Measurements from ENCODE around the gene UNC5B. TPM values are rescaled to one million over a fixed set of nuclear protein-coding genes. Genes with fewer than 3 reads are reported as not detected.

Gene UNC5B
- total RNA-seq, 1 donor = 135 TPM

DNA sequence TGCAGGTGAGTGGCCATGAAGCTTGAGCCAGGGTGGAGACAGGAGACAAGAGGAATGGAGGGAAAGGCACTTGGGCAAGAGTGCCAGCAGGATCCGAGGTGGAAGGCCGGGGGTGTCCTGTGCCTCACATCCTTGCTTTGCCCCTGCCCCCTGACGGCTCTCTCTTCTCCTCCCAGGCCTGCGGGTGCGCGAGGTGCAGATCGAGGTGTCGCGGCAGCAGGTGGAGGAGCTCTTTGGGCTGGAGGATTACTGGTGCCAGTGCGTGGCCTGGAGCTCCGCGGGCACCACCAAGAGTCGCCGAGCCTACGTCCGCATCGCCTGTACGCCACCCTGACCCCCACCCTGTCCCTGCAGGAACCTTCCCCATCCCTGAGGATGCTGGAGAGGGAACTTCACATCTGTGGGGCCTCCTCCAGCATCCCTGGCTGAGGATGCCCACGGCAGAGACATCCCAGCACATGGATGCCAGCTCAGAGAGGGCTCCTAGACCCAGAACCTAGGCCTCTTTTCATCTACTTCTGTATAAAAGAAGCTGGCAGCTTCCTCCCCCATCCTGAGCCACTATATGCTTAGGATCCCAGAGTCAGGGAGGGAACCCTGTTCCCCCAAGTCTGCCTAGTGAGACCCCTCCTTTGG, 72.3 kb downstream of the UNC5B start:
- no peaks in the 10 kb centered on the region for H3K9me3 ChIP-seq (ENCODE audit: low read depth, low read length)
- H3K27me3 ChIP-seq (ENCODE audit: insufficient read depth, low read length) = no peaks in the 10 kb centered on the region
- TF ChIP-seq, protein P1, sequence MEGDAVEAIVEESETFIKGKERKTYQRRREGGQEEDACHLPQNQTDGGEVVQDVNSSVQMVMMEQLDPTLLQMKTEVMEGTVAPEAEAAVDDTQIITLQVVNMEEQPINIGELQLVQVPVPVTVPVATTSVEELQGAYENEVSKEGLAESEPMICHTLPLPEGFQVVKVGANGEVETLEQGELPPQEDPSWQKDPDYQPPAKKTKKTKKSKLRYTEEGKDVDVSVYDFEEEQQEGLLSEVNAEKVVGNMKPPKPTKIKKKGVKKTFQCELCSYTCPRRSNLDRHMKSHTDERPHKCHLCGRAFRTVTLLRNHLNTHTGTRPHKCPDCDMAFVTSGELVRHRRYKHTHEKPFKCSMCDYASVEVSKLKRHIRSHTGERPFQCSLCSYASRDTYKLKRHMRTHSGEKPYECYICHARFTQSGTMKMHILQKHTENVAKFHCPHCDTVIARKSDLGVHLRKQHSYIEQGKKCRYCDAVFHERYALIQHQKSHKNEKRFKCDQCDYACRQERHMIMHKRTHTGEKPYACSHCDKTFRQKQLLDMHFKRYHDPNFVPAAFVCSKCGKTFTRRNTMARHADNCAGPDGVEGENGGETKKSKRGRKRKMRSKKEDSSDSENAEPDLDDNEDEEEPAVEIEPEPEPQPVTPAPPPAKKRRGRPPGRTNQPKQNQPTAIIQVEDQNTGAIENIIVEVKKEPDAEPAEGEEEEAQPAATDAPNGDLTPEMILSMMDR (IDR thresholded peaks at IDR 0.05; ENCODE audit: extremely low read depth, low read depth, low read length) = no peak
- no peak overlapping the region for H3K4me2 ChIP-seq (ENCODE audit: insufficient read depth, low read length)
- peaks cover 37% of the 10 kb centered on the region for H3K36me3 ChIP-seq (ENCODE audit: insufficient read depth, low read length)
- H3K4me3 ChIP-seq (ENCODE audit: insufficient read depth, low read length) = no peak overlapping the region
- H2AFZ ChIP-seq (ENCODE audit: low read length) = no peak overlapping the region
- no peaks in the 10 kb centered on the region for H3K4me1 ChIP-seq (ENCODE audit: insufficient read depth, low read length)
- peaks cover 18% of the 10 kb centered on the region for H4K20me1 ChIP-seq (ENCODE audit: insufficient read depth, low read length)
- DNase-seq (ENCODE audit: insufficient read length, low spot score, missing footprints) = peak; percentile 61
- no peaks in the 10 kb centered on the region for H3K79me2 ChIP-seq (ENCODE audit: insufficient read depth, low read length)
- H3K27ac ChIP-seq (ENCODE audit: low read depth, low read length) = no peak overlapping the region

DNA sequence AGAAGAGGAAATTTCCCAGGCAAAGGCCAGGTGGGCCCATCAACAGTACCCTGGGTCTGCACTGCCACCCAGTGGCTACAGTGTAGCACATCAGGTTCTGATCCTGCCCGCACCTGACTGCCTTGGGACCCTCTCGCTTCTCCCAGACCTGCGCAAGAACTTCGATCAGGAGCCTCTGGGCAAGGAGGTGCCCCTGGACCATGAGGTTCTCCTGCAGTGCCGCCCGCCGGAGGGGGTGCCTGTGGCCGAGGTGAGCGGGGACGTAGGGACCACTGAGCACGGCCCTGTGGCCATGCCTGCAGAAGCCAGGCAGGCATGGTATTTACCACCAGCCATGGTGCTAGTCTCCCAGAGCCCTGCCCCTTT, 72.8 kb downstream of the UNC5B start:
- DNase-seq (ENCODE audit: insufficient read length, low spot score, missing footprints) = peak; percentile 97
- no peaks in the 10 kb centered on the region for H3K9me3 ChIP-seq (ENCODE audit: low read depth, low read length)
- no peak overlapping the region for H2AFZ ChIP-seq (ENCODE audit: low read length)
- H3K79me2 ChIP-seq (ENCODE audit: insufficient read depth, low read length) = no peaks in the 10 kb centered on the region
- H3K27ac ChIP-seq (ENCODE audit: low read depth, low read length) = no peak overlapping the region
- H3K4me3 ChIP-seq (ENCODE audit: insufficient read depth, low read length) = no peak overlapping the region
- H3K36me3 ChIP-seq (ENCODE audit: insufficient read depth, low read length) = peaks cover 34% of the 10 kb centered on the region
- TF ChIP-seq, protein P1 (IDR thresholded peaks at IDR 0.05; ENCODE audit: extremely low read depth, low read depth, low read length) = peak; percentile 66
- H3K27me3 ChIP-seq (ENCODE audit: insufficient read depth, low read length) = no peaks in the 10 kb centered on the region
- H3K4me1 ChIP-seq (ENCODE audit: insufficient read depth, low read length) = no peaks in the 10 kb centered on the region
- H4K20me1 ChIP-seq (ENCODE audit: insufficient read depth, low read length) = peaks cover 18% of the 10 kb centered on the region
- H3K4me2 ChIP-seq (ENCODE audit: insufficient read depth, low read length) = no peak overlapping the region

DNA sequence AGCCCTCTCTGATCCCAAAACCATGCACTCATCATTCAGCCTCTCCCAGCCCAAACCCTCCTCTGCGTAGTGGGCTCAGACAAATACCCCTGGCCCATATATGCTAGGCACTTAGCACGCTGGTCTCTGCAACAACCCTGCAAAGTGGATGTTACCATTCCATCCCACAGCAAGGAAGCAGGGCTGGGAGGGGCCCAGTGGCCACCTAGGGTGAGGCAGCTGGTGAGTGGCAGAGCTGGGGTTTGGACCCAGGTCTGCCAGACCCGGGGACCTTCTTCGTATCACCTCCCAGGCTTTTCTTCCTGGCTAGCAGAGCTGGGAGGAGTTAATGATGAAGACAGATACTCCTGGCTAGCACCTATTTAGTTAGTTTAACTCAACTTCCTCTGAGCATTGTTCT, 73.6 kb downstream of the UNC5B start:
- no peak overlapping the region for H3K27ac ChIP-seq (ENCODE audit: low read depth, low read length)
- no peaks in the 10 kb centered on the region for H3K9me3 ChIP-seq (ENCODE audit: low read depth, low read length)
- no peak overlapping the region for H3K4me3 ChIP-seq (ENCODE audit: insufficient read depth, low read length)
- H3K4me2 ChIP-seq (ENCODE audit: insufficient read depth, low read length) = no peak overlapping the region
- H2AFZ ChIP-seq (ENCODE audit: low read length) = no peak overlapping the region
- H4K20me1 ChIP-seq (ENCODE audit: insufficient read depth, low read length) = peaks cover 18% of the 10 kb centered on the region
- no peak for DNase-seq (ENCODE audit: insufficient read length, low spot score, missing footprints)
- H3K36me3 ChIP-seq (ENCODE audit: insufficient read depth, low read length) = peaks cover 31% of the 10 kb centered on the region
- TF ChIP-seq, protein P1 (IDR thresholded peaks at IDR 0.05; ENCODE audit: extremely low read depth, low read depth, low read length) = no peak
- no peaks in the 10 kb centered on the region for H3K79me2 ChIP-seq (ENCODE audit: insufficient read depth, low read length)
- no peaks in the 10 kb centered on the region for H3K27me3 ChIP-seq (ENCODE audit: insufficient read depth, low read length)
- H3K4me1 ChIP-seq (ENCODE audit: insufficient read depth, low read length) = peaks cover 1% of the 10 kb centered on the region

DNA sequence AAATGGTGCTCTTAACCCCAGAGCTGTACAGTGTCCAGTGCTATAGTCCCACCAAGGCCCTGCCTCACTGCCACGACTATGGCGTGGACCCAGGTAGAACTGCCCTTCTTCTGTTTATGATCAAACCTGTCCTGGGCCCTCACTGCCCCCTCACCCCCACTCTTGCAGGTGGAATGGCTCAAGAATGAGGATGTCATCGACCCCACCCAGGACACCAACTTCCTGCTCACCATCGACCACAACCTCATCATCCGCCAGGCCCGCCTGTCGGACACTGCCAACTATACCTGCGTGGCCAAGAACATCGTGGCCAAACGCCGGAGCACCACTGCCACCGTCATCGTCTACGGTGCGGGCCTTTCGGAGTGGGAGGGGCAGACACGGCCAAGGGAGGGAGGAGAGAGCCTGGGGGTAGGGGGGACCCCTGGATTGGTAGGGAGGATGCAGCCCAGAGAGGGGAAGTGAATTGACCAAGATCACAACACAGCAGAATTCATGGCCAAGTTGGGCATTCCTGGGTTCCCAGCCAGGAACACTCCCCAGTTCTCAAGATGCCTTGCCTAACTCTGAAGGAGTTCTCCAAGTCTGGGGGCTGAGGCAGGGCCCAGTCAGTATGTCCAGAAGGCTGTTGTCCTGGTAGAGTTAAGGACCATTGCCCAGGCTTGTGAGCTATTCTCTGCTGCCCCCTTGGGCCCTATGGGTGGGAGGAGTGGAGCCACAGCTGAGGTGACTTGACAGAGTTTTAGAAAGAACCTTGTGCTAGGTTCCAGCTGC, 74.3 kb downstream of the UNC5B start:
- DNase-seq (ENCODE audit: insufficient read length, low spot score, missing footprints) = peak; percentile 66
- TF ChIP-seq, protein P1 (IDR thresholded peaks at IDR 0.05; ENCODE audit: extremely low read depth, low read depth, low read length) = no peak
- no peaks in the 10 kb centered on the region for H3K79me2 ChIP-seq (ENCODE audit: insufficient read depth, low read length)
- peaks cover 18% of the 10 kb centered on the region for H4K20me1 ChIP-seq (ENCODE audit: insufficient read depth, low read length)
- no peak overlapping the region for H3K27ac ChIP-seq (ENCODE audit: low read depth, low read length)
- H3K36me3 ChIP-seq (ENCODE audit: insufficient read depth, low read length) = peaks cover 32% of the 10 kb centered on the region
- no peaks in the 10 kb centered on the region for H3K27me3 ChIP-seq (ENCODE audit: insufficient read depth, low read length)
- peaks cover 3% of the 10 kb centered on the region for H3K4me1 ChIP-seq (ENCODE audit: insufficient read depth, low read length)
- no peak overlapping the region for H3K4me2 ChIP-seq (ENCODE audit: insufficient read depth, low read length)
- no peak overlapping the region for H2AFZ ChIP-seq (ENCODE audit: low read length)
- H3K4me3 ChIP-seq (ENCODE audit: insufficient read depth, low read length) = no peak overlapping the region
- H3K9me3 ChIP-seq (ENCODE audit: low read depth, low read length) = no peaks in the 10 kb centered on the region
